GM10266 (cell line): ENCODE measurements around the gene TBXAS1.

ENCODE experiments used
- DNase-seq: peaks from one replicate; pipeline ENCODE4 v3.0.0; 2012; ENCODE audit errors: extremely low spot score
- CTCF ChIP-seq: IDR thresholded peaks from 2 replicates; pipeline ENCODE4 v1.5.1; 2012; ENCODE audit warnings: mild to moderate bottlenecking, low read depth; ENCODE audit not compliant: control insufficient read depth, insufficient read depth; ENCODE audit errors: missing control alignments

TBXAS1 gene

GRCh38 chr7:140025241-140025640 lies 196.2 kb downstream of the TBXAS1 start:
- DNase-seq = no peak
- no peak for TF ChIP-seq CTCF

GRCh38 chr7:140025814-140026433 lies 196.9 kb downstream of the TBXAS1 start:
- DNase-seq = no peak
- TF ChIP-seq CTCF = no peak

- no peak for DNase-seq
- no peak for TF ChIP-seq CTCF
Observed at GRCh38 chr7:140026935-140027334, 197.9 kb downstream of the TBXAS1 start.

GRCh38 chr7:140027858-140028257 lies 198.8 kb downstream of the TBXAS1 start:
- no peak for DNase-seq
- no peak for TF ChIP-seq CTCF

GRCh38 chr7:140028311-140028710 lies 199.2 kb downstream of the TBXAS1 start:
- no peak for DNase-seq
- TF ChIP-seq CTCF = no peak

- no peak for TF ChIP-seq CTCF
- DNase-seq = no peak
Observed at GRCh38 chr7:140029072-140029471, 200.0 kb downstream of the TBXAS1 start.

- no peak for DNase-seq
- TF ChIP-seq CTCF = no peak
Observed at GRCh38 chr7:140031364-140031763, 202.3 kb downstream of the TBXAS1 start.
